K562 (cell line): ENCODE data around the gene RBFOX2. TPM values are rescaled to one million over a fixed set of nuclear protein-coding genes. Genes with fewer than 3 reads are reported as not detected.

ENCODE experiments used
- ZNF445 ChIP-seq: fragments of 250-450 bp; sonication (Bioruptor Pico); IDR thresholded peaks from 2 replicates; pipeline ENCODE4 v1.4.0; 2020; ENCODE audit warnings: low read depth, mild to moderate bottlenecking, moderate library complexity
- polyA plus RNA-seq, 8 experiments: library from polyadenylated mRNA; depleted of rRNA in 4 of 8; stranded (reverse) in 5 of 8; unstranded in 3 of 8; fragments of >200 nt; fragmentation: Nextera tagmentation in 2 of 8; fragmentation: Illumina TruSeq in 1 of 8; extraction: Ambion mirVana in 2 of 8; extraction: Trizol in 1 of 8; gene quantifications; 2 replicates each; pipeline versions ENCODE4 v1.2.1 to v1.2.3, GENCODE V29; 2011 to 2014; ENCODE audit warnings: inconsistent platforms in 1 of 8, missing spikeins in 1 of 8
- total RNA-seq, 7 experiments: library from RNA; depleted of rRNA in 6 of 7; stranded (reverse); fragments of >200 nt in 6 of 7; fragmentation: Illumina TruSeq in 2 of 7; extraction: Trizol in 2 of 7; gene quantifications; 2 replicates each; pipeline versions ENCODE4 v1.2.1 to v1.2.3, GENCODE V29; 2011 to 2021; ENCODE audit warnings: low replicate concordance in 1 of 7
- TF ChIP-seq, protein P1 (sequence below), 2 experiments: fragments of 450-650 bp; formaldehyde crosslinking in 1 of 2; IDR thresholded peaks; 2 replicates each; pipeline versions ENCODE4 v1.4.0 to v1.6.1; 2014 to 2020; ENCODE audit warnings: mild to moderate bottlenecking in 2 of 2, borderline replicate concordance in 1 of 2, low read depth in 1 of 2
- TF ChIP-seq, protein P2 (sequence below): sonication (generic); formaldehyde crosslinking; IDR thresholded peaks from 2 replicates; pipeline ENCODE4 v1.8.1; 2023; ENCODE audit warnings: mild to moderate bottlenecking, missing genetic modification reagents

The RBFOX2 gene
- total and polyA plus RNA-seq, 9 of the 15 experiments (the other 6 are each of a cell fraction or from before 2014, with no cell fraction given), result 5.8 to 24.8 (median 14.2) TPM

- TF ChIP-seq, protein P1, sequence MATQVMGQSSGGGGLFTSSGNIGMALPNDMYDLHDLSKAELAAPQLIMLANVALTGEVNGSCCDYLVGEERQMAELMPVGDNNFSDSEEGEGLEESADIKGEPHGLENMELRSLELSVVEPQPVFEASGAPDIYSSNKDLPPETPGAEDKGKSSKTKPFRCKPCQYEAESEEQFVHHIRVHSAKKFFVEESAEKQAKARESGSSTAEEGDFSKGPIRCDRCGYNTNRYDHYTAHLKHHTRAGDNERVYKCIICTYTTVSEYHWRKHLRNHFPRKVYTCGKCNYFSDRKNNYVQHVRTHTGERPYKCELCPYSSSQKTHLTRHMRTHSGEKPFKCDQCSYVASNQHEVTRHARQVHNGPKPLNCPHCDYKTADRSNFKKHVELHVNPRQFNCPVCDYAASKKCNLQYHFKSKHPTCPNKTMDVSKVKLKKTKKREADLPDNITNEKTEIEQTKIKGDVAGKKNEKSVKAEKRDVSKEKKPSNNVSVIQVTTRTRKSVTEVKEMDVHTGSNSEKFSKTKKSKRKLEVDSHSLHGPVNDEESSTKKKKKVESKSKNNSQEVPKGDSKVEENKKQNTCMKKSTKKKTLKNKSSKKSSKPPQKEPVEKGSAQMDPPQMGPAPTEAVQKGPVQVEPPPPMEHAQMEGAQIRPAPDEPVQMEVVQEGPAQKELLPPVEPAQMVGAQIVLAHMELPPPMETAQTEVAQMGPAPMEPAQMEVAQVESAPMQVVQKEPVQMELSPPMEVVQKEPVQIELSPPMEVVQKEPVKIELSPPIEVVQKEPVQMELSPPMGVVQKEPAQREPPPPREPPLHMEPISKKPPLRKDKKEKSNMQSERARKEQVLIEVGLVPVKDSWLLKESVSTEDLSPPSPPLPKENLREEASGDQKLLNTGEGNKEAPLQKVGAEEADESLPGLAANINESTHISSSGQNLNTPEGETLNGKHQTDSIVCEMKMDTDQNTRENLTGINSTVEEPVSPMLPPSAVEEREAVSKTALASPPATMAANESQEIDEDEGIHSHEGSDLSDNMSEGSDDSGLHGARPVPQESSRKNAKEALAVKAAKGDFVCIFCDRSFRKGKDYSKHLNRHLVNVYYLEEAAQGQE (IDR thresholded peaks at IDR 0.05; ENCODE audit: borderline replicate concordance), result no peak
- TF ChIP-seq, protein P1 (CRISPR knock-in tag; IDR thresholded peaks at IDR 0.05; ENCODE audit: low read depth), result no peak
- TF ChIP-seq ZNF445 (CRISPR knock-in tag), result no peak
- TF ChIP-seq, protein P2, sequence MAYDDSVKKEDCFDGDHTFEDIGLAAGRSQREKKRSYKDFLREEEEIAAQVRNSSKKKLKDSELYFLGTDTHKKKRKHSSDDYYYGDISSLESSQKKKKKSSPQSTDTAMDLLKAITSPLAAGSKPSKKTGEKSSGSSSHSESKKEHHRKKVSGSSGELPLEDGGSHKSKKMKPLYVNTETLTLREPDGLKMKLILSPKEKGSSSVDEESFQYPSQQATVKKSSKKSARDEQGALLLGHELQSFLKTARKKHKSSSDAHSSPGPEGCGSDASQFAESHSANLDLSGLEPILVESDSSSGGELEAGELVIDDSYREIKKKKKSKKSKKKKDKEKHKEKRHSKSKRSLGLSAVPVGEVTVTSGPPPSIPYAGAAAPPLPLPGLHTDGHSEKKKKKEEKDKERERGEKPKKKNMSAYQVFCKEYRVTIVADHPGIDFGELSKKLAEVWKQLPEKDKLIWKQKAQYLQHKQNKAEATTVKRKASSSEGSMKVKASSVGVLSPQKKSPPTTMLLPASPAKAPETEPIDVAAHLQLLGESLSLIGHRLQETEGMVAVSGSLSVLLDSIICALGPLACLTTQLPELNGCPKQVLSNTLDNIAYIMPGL, result no peak
Measured at GRCh38 chr22:35991168-35991567, 37.5 kb downstream of the RBFOX2 start (continued).
